GM10266 (cell line): ENCODE results near the gene IL37.

Experiments used
- DNase-seq: peaks from one replicate; pipeline ENCODE4 v3.0.0; 2012; ENCODE audit errors: extremely low spot score
- TF ChIP-seq, protein P1 (sequence below): IDR thresholded peaks from 2 replicates; pipeline ENCODE4 v1.5.1; 2012; ENCODE audit warnings: mild to moderate bottlenecking, low read depth; ENCODE audit not compliant: control insufficient read depth, insufficient read depth; ENCODE audit errors: missing control alignments

Gene IL37

GRCh38 chr2:112962308-112963175 lies 51.6 kb downstream of the IL37 start:
- DNase-seq, result no peak

GRCh38 chr2:112967023-112967422 lies 56.1 kb downstream of the IL37 start:
- TF ChIP-seq, protein P1, sequence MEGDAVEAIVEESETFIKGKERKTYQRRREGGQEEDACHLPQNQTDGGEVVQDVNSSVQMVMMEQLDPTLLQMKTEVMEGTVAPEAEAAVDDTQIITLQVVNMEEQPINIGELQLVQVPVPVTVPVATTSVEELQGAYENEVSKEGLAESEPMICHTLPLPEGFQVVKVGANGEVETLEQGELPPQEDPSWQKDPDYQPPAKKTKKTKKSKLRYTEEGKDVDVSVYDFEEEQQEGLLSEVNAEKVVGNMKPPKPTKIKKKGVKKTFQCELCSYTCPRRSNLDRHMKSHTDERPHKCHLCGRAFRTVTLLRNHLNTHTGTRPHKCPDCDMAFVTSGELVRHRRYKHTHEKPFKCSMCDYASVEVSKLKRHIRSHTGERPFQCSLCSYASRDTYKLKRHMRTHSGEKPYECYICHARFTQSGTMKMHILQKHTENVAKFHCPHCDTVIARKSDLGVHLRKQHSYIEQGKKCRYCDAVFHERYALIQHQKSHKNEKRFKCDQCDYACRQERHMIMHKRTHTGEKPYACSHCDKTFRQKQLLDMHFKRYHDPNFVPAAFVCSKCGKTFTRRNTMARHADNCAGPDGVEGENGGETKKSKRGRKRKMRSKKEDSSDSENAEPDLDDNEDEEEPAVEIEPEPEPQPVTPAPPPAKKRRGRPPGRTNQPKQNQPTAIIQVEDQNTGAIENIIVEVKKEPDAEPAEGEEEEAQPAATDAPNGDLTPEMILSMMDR, result no peak

More at GRCh38 chr2:112962308-112963175, 51.6 kb downstream of the IL37 start:
- TF ChIP-seq, protein P1, result no peak

More at GRCh38 chr2:112967023-112967422, 56.1 kb downstream of the IL37 start:
- DNase-seq, result no peak
